Endodermal cell (in vitro differentiated cells): Measurements from ENCODE around the gene TRIP4. TPM values are rescaled to one million over a fixed set of nuclear protein-coding genes. Genes with fewer than 3 reads are reported as not detected.

ENCODE experiments used
- DNase-seq: peaks from one replicate; pipeline ENCODE4 v3.0.0-alpha.2; 2017
- H3K27ac ChIP-seq: 2 replicates; pipeline ENCODE4 v1.5.1; 2013; ENCODE audit warnings: mild to moderate bottlenecking, low read depth, low read length, moderate library complexity
- H3K27me3 ChIP-seq: 2 replicates; pipeline ENCODE4 v1.6.1; 2013; ENCODE audit warnings: mild to moderate bottlenecking, low read length, moderate library complexity; ENCODE audit not compliant: insufficient read depth, control insufficient read depth, poor library complexity, severe bottlenecking
- H3K36me3 ChIP-seq: 2 replicates; pipeline ENCODE4 v1.7.0; 2013; ENCODE audit warnings: mild to moderate bottlenecking, low read length, moderate library complexity; ENCODE audit not compliant: control insufficient read depth, insufficient read depth
- H3K4me1 ChIP-seq: one replicate; pipeline ENCODE4 v1.7.0; 2013; ENCODE audit warnings: low read length; ENCODE audit not compliant: control insufficient read depth, insufficient read depth
- H3K4me3 ChIP-seq: 2 replicates; pipeline ENCODE4 v1.5.1; 2013; ENCODE audit warnings: mild to moderate bottlenecking, low read length, moderate library complexity
- H3K9ac ChIP-seq: 2 replicates; pipeline ENCODE4 v1.6.1; 2013; ENCODE audit warnings: mild to moderate bottlenecking, low read length, moderate library complexity; ENCODE audit not compliant: poor library complexity, severe bottlenecking; ENCODE audit errors: extremely low read depth
- H3K9me3 ChIP-seq: 2 replicates; pipeline ENCODE4 v1.6.1; 2013; ENCODE audit warnings: mild to moderate bottlenecking, low read length, moderate library complexity; ENCODE audit not compliant: control insufficient read depth
- H3K27ac Mint-ChIP-seq: 2 replicates; pipeline ENCODE4 v1.8.0; 2020; ENCODE audit warnings: mixed read lengths
- H3K27me3 Mint-ChIP-seq: 2 replicates; pipeline ENCODE4 v1.8.0; 2021; ENCODE audit warnings: mild to moderate bottlenecking, mixed read lengths; ENCODE audit not compliant: insufficient read depth
- H3K36me3 Mint-ChIP-seq: 2 replicates; pipeline ENCODE4 v1.8.0; 2020; ENCODE audit warnings: low read depth, mixed read lengths
- H3K4me1 Mint-ChIP-seq: 2 replicates; pipeline ENCODE4 v1.8.0; 2020; ENCODE audit warnings: mixed read lengths
- H3K4me3 Mint-ChIP-seq: 2 replicates; pipeline ENCODE4 v1.8.0; 2020; ENCODE audit warnings: mild to moderate bottlenecking, moderate library complexity, mixed read lengths
- H3K9me3 Mint-ChIP-seq: 2 replicates; pipeline ENCODE4 v1.8.0; 2020; ENCODE audit warnings: mild to moderate bottlenecking, mixed read lengths
- CTCF ChIP-seq: fragments of 200-600 bp; sonication (generic); conservative IDR thresholded peaks from 2 replicates; pipeline ENCODE4 v1.5.0; 2021; ENCODE audit warnings: antibody characterized with exemption, mild to moderate bottlenecking
- WGBS, 2 experiments: methylation state at CpG; one replicate each; pipeline versions ENCODE4 v1.1.5 to v1.1.7; 2013; ENCODE audit warnings: missing lambda C conversion rate in 2 of 2, mixed read lengths in 1 of 2; ENCODE audit not compliant: insufficient coverage in 1 of 2, insufficient read length in 1 of 2; 5-methylcytosine and 5-hydroxymethylcytosine counted together
- total RNA-seq, 2 donors: library from RNA; stranded (reverse); fragmentation: NEBNext Ultra II Directional in 1 of 2; extraction: Animal tissue kit (Norgen Biotek cat#: 25700) in 1 of 2; gene quantifications; 2 replicates in 1 of 2; 3 replicates in 1 of 2; pipeline ENCODE4 v1.2.1, GENCODE V29; 2021

The TRIP4 gene
- total RNA-seq, 2 donors from 2014 or later, result 26.5 to 29.1 TPM

- H3K4me3 Mint-ChIP-seq, result no peak overlapping the region
- H3K36me3 Mint-ChIP-seq, result peaks cover 65% of the 10 kb centered on the region
- H3K4me1 Mint-ChIP-seq, result no peaks in the 10 kb centered on the region
- 92 to 96% methylated on average over 2 of the region's 2 CpGs for WGBS, 2 experiments
- no peak overlapping the region for H3K27ac ChIP-seq
- peaks cover 63% of the 10 kb centered on the region for H3K36me3 ChIP-seq
- no peaks in the 10 kb centered on the region for H3K27me3 ChIP-seq
- TF ChIP-seq CTCF, result no peak
- H3K9ac ChIP-seq, result no peak overlapping the region
- DNase-seq, result no peak
- H3K27me3 Mint-ChIP-seq, result no peaks in the 10 kb centered on the region
- no peaks in the 10 kb centered on the region for H3K9me3 Mint-ChIP-seq
- no peaks in the 10 kb centered on the region for H3K4me1 ChIP-seq
- H3K4me3 ChIP-seq, result no peak overlapping the region
- H3K27ac Mint-ChIP-seq, result no peak overlapping the region
- H3K9me3 ChIP-seq, result no peaks in the 10 kb centered on the region
Measured at GRCh38 chr15:64400583-64400982, 12.9 kb downstream of the TRIP4 start.

- Histone ChIP-seq H3K9ac (no peak overlapping the region), H3K27me3 (no peaks in the 10 kb centered on the region), H3K36me3 (peaks cover 87% of the 10 kb centered on the region), H3K9me3 (no peaks in the 10 kb centered on the region), H3K27ac (no peak overlapping the region), H3K4me1 (no peaks in the 10 kb centered on the region), H3K4me3 (no peak overlapping the region)
- 89 to 91% methylated on average over 2 of the region's 2 CpGs for WGBS, 2 experiments
- H3K27me3 Mint-ChIP-seq, result no peaks in the 10 kb centered on the region
- H3K4me3 Mint-ChIP-seq, result no peak overlapping the region
- no peaks in the 10 kb centered on the region for H3K4me1 Mint-ChIP-seq
- H3K36me3 Mint-ChIP-seq, result peaks cover 62% of the 10 kb centered on the region
- no peaks in the 10 kb centered on the region for H3K9me3 Mint-ChIP-seq
- no peak overlapping the region for H3K27ac Mint-ChIP-seq
- no peak for DNase-seq
- TF ChIP-seq CTCF, result no peak
Measured at GRCh38 chr15:64412216-64412615, 24.6 kb downstream of the TRIP4 start.

- H3K9me3 Mint-ChIP-seq, result no peaks in the 10 kb centered on the region
- no peak for TF ChIP-seq CTCF
- DNase-seq, result no peak
Measured at GRCh38 chr15:64422697-64423096, 35.1 kb downstream of the TRIP4 start.

More at GRCh38 chr15:64422697-64423096, 35.1 kb downstream of the TRIP4 start:
- 85 to 100% methylated on average over 1 to 2 of the region's 2 CpGs for WGBS, 2 experiments
- no peaks in the 10 kb centered on the region for H3K9me3 ChIP-seq
- no peak overlapping the region for H3K4me3 ChIP-seq
- H3K27me3 Mint-ChIP-seq, result no peaks in the 10 kb centered on the region
- H3K36me3 Mint-ChIP-seq, result peaks cover 62% of the 10 kb centered on the region
- peaks cover 73% of the 10 kb centered on the region for H3K36me3 ChIP-seq
- H3K27ac ChIP-seq, result no peak overlapping the region
- no peaks in the 10 kb centered on the region for H3K4me1 ChIP-seq
- no peak overlapping the region for H3K27ac Mint-ChIP-seq
- H3K27me3 ChIP-seq, result no peaks in the 10 kb centered on the region
- no peaks in the 10 kb centered on the region for H3K4me1 Mint-ChIP-seq
- no peak overlapping the region for H3K4me3 Mint-ChIP-seq
- H3K9ac ChIP-seq, result no peak overlapping the region
